Measurements from ENCODE around the gene MLLT10. TPM values are rescaled to one million over a fixed set of nuclear protein-coding genes. Genes with fewer than 3 reads are reported as not detected.

The MLLT10 gene
- total RNA-seq, 6 experiments from 2014 or later = 15.8 to 49.4 (median 20.1) TPM

DNA sequence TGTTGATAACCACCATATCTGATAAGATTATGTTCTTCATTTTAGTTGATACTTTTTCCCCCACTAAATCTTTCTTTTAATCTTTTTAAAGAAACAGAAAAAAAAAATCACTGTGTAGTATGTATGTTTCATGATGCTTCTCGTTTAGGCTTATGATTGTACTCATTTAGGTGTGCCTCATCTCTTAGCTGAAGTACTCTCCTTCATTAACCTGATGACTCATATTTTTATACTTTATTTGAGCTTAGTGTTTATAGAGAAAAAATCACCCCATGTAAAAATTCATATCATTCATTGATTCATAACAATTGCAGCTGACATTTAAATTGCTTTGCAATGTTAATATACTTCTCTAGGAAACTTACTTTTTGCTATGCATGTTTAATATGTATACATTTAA lies 158.9 kb downstream of the MLLT10 start:
- Histone ChIP-seq H3K4me3 (no peak overlapping the region), H3K27me3 (no peaks in the 10 kb centered on the region), H3K36me3 (peaks cover 0 to 9% (median 0%) of the 10 kb centered on the region in 4 donors), H3K27ac (no peak overlapping the region), H3K9me3 (no peaks in the 10 kb centered on the region), H3K4me1 (no peaks in the 10 kb centered on the region)
- 91% methylated on average over 1 of the region's 1 CpG for WGBS (ENCODE audit: insufficient coverage, low coverage, low lambda C conversion rate, missing lambda C conversion rate)
- TF ChIP-seq CTCF (IDR thresholded peaks at IDR 0.05) = no peak
- TF ChIP-seq POLR2A (IDR thresholded peaks at IDR 0.05) = no peak
- no peak for ATAC-seq
- intact Hi-C loops (cut with DNase I) = no loop called here
- DNase-seq = no peak

DNA sequence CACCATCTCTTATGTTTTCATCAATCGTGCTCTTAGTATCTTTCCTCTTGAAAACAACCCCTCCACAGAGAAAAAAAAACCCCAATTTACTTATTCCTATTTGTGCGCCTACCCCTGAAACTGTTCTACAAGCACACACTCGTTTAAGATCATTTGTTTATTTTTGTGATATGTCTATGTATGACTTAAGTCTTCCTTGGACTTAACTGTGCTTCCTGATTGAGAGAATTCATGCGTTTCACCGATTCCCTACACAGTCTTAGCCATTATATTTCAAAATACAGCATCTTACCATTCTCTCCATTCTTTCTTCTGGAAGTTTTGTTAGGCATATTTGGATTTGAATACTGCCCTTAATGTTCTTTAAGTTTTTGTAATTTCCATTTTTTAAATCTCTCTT lies 159.4 kb downstream of the MLLT10 start:
- ATAC-seq = no peak
- TF ChIP-seq POLR2A (IDR thresholded peaks at IDR 0.05) (no peak), CTCF (IDR thresholded peaks at IDR 0.05) (no peak)
- no peak overlapping the region for H3K4me3 ChIP-seq
- no peaks in the 10 kb centered on the region for H3K9me3 ChIP-seq
- no peak for DNase-seq
- whole genome bisulfite sequencing (ENCODE audit: insufficient coverage, low coverage, low lambda C conversion rate, missing lambda C conversion rate) = 82% methylated on average over 5 of the region's 5 CpGs
- no peak overlapping the region for H3K27ac ChIP-seq
- no peaks in the 10 kb centered on the region for H3K27me3 ChIP-seq
- intact Hi-C loops (cut with DNase I) = no loop called here
- no peaks in the 10 kb centered on the region for H3K4me1 ChIP-seq
- peaks cover 0 to 9% (median 0%) of the 10 kb centered on the region in 4 donors for H3K36me3 ChIP-seq

GRCh38 chr10:21694631-21695030 lies 160.6 kb downstream of the MLLT10 start:
- no peak for ATAC-seq
- no peaks in the 10 kb centered on the region for H3K9me3 ChIP-seq
- H3K4me3 ChIP-seq = no peak overlapping the region
- WGBS (ENCODE audit: insufficient coverage, low coverage, low lambda C conversion rate, missing lambda C conversion rate) = 100% methylated on average over 3 of the region's 3 CpGs
- TF ChIP-seq POLR2A (IDR thresholded peaks at IDR 0.05) (no peak), CTCF (IDR thresholded peaks at IDR 0.05) (no peak)
- intact Hi-C loops (cut with DNase I) = no loop called here
- H3K27me3 ChIP-seq = no peaks in the 10 kb centered on the region
- DNase-seq = no peak
- H3K27ac ChIP-seq = no peak overlapping the region
- peaks cover 0 to 9% (median 0%) of the 10 kb centered on the region in 4 donors for H3K36me3 ChIP-seq
- no peaks in the 10 kb centered on the region for H3K4me1 ChIP-seq

DNA sequence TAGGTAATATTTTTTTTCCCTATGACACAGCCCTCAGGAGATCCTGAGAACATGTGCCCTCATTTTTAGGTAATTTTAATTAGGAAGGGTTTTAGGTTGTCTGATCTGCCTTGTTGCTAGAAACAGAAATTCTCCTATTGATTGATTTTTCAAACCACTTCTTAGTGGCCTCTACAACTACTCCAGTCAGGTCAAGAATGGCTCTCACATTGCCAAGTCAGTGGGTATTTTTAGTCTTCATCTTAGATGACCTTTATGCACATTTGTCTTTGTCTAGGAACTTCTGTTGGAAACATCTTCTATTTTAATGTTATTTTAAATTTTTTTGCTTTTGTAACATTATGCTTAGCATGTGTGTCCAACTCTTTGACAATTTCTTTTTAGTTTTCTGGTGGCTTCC lies 162.3 kb downstream of the MLLT10 start:
- Histone ChIP-seq H3K4me1 (no peaks in the 10 kb centered on the region), H3K36me3 (peaks cover 0 to 9% (median 0%) of the 10 kb centered on the region in 4 donors), H3K27me3 (no peaks in the 10 kb centered on the region), H3K27ac (no peak overlapping the region), H3K9me3 (peaks cover 0 to 5% (median 0%) of the 10 kb centered on the region in 4 donors), H3K4me3 (no peak overlapping the region)
- DNase-seq = no peak
- intact Hi-C loops (cut with DNase I) = no loop called here
- ATAC-seq = no peak
- TF ChIP-seq POLR2A (IDR thresholded peaks at IDR 0.05) (no peak), CTCF (IDR thresholded peaks at IDR 0.05) (no peak)

DNA sequence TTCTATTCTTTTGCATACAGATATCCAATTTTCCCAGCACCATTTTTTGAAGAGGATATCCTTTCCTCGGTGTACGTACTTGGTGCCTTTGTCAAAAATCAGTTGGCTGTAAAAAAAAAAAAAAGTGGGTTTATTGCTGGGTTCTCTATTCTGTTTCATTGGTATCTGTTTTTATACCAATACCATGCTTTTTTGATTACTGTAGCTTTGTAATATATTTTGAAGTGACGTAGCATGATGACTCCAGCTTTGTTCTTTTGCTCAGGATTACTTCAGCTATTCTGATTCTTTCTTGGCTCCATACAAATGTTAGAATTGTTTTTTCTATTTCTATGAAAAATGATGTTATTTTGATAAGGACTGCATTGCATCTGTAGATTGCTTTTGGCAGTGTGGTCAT lies 165.5 kb downstream of the MLLT10 start:
- no peak overlapping the region for H3K4me3 ChIP-seq
- no peak overlapping the region for H3K27ac ChIP-seq
- 100% methylated on average over 3 of the region's 3 CpGs for whole genome bisulfite sequencing (ENCODE audit: insufficient coverage, low coverage, low lambda C conversion rate, missing lambda C conversion rate)
- no peaks in the 10 kb centered on the region for H3K36me3 ChIP-seq
- no peaks in the 10 kb centered on the region for H3K27me3 ChIP-seq
- TF ChIP-seq CTCF (IDR thresholded peaks at IDR 0.05) (no peak), POLR2A (IDR thresholded peaks at IDR 0.05) (no peak)
- ATAC-seq (no peak), DNase-seq (no peak)
- H3K4me1 ChIP-seq = no peaks in the 10 kb centered on the region
- H3K9me3 ChIP-seq = peaks cover 0 to 5% (median 0%) of the 10 kb centered on the region in 4 donors
- intact Hi-C loops (cut with DNase I) = no loop called here

Data from right lobe of liver (tissue), 6 donors.